ENCODE results near the gene TUBB2A. TPM values are rescaled to one million over a fixed set of nuclear protein-coding genes. Genes with fewer than 3 reads are reported as not detected.

TUBB2A gene
- 68.2 to 86.6 TPM (median 79.6 TPM) in 5 replicates for total RNA-seq (2022; extraction: Qiagen RNA extraction; ENCODE audit: low read depth)

DNA sequence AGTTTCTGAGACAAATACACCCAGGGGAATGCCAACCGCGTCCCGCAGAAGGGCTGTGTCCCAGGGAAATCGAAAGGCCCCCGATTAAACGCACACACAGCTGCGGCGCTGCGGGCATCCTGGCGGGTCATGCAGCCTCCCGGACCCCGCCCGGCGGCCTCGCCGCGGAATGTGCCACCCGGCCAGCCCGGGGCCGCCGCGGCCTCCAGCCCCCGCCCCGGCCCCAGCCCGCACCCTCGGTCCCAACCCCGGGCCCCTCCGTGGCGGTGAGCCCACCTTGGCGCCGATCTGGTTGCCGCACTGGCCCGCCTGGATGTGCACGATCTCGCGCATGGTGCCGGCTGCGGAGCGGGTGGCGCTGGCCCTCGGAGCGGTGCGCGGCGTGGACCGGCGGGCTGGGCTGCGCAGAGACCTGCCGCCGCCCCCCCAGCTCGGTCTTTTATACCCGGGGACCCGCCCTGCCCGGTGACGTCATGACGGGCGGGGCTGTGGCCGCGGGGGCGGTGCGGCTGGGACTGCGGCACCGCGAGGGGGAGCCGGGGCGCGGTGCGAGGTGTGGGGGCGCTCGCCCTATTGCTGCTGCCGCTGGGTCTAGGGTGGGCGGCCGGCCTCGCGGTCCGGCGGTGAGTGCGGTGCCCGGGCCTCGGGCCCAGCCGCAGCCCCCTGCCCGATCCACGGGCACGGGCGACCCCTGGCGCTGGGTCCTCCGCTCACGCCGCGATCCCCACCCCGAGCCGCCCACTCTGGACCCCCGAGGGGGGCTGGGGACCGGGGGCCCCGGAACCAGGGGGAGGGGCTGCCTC is at the start of gene TUBB2A:
TUBB2A (minus strand) TSS at position 414 of the 803 bp plus-strand sequence; CDS start at position 333, 81 bp downstream.

DNA sequence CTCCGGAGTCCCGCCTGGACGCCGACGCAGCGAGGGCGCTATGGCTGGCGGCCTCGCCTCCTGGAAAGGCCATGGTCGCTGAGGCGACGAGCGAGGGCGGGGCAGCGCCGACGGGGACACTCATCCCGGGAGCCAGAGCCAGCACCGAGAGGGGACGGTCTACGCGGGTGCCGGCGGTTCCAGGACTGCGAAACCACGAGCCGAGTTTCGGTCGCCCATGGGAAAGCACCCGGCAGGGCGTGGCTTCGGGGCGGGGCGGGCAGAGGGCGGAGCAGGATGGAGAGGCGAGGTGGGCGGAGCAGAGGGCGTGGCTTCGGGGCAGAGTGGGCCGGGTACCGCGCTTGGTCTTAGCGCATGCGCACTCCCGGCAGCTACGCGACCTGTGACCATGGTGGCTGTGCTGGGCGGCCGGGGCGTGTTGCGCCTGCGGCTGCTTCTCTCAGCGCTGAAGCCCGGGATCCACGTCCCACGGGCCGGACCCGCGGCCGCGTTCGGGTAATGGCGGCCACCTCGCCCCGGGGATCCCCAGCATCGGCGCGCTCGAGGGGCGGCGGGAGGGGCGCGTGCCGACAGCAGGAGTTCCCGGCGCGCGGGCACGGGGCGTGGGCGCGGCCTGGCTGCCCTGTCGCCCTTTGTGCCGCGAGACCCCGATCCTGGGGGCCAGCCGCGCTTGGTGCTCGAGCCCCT is 38.8 kb downstream of the TUBB2A start, which contains the start of gene BPHL:
BPHL (plus strand) TSS at position 359 of the 687 bp plus-strand sequence; CDS start at position 389, 30 bp downstream.

Other genes with a start within 250 kb of the TUBB2A start
- 143 to 151 TPM (median 144 TPM) in 5 replicates for gene SERPINB6, start 186.0 kb downstream of the TUBB2A start, total RNA-seq (2022; extraction: Qiagen RNA extraction; ENCODE audit: low read depth)
- gene NQO2, start 157.7 kb downstream of the TUBB2A start, total RNA-seq (2022; extraction: Qiagen RNA extraction; ENCODE audit: low read depth), result 64.9 to 96.9 TPM (median 83.1 TPM) in 5 replicates
- gene RIPK1, start 89.0 kb downstream of the TUBB2A start, total RNA-seq (2022; extraction: Qiagen RNA extraction; ENCODE audit: low read depth), result 12.1 to 15.3 TPM (median 12.7 TPM) in 5 replicates
- gene BPHL, start 38.8 kb downstream of the TUBB2A start, total RNA-seq (2022; extraction: Qiagen RNA extraction; ENCODE audit: low read depth), result 17.5 to 30.6 TPM (median 22.9 TPM) in 5 replicates
- gene TUBB2B, start 70.1 kb upstream of the TUBB2A start, total RNA-seq (2022; extraction: Qiagen RNA extraction; ENCODE audit: low read depth), result 11.8 to 13.2 TPM (median 12.2 TPM) in 5 replicates
- gene PSMG4, start 101.4 kb upstream of the TUBB2A start, total RNA-seq (2022; extraction: Qiagen RNA extraction; ENCODE audit: low read depth), result 19.3 to 30.0 TPM (median 27.7 TPM) in 5 replicates

All from A549 treated with RU486 at 1 μM for 4 hours (cell line).